Ramos (cell line): Measurements from ENCODE around the gene MRM1.

ENCODE experiments used
- in situ Hi-C: fragments of 300-500 bp; cut with MboI; formaldehyde crosslinking; loops from one replicate; pipeline ENCODE4 v1.14.3; 2022; ENCODE audit warnings: low sequenced_read_pairs; ENCODE audit not compliant: unreplicated experiment

Gene MRM1, protein sequence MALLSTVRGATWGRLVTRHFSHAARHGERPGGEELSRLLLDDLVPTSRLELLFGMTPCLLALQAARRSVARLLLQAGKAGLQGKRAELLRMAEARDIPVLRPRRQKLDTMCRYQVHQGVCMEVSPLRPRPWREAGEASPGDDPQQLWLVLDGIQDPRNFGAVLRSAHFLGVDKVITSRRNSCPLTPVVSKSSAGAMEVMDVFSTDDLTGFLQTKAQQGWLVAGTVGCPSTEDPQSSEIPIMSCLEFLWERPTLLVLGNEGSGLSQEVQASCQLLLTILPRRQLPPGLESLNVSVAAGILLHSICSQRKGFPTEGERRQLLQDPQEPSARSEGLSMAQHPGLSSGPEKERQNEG

DNA sequence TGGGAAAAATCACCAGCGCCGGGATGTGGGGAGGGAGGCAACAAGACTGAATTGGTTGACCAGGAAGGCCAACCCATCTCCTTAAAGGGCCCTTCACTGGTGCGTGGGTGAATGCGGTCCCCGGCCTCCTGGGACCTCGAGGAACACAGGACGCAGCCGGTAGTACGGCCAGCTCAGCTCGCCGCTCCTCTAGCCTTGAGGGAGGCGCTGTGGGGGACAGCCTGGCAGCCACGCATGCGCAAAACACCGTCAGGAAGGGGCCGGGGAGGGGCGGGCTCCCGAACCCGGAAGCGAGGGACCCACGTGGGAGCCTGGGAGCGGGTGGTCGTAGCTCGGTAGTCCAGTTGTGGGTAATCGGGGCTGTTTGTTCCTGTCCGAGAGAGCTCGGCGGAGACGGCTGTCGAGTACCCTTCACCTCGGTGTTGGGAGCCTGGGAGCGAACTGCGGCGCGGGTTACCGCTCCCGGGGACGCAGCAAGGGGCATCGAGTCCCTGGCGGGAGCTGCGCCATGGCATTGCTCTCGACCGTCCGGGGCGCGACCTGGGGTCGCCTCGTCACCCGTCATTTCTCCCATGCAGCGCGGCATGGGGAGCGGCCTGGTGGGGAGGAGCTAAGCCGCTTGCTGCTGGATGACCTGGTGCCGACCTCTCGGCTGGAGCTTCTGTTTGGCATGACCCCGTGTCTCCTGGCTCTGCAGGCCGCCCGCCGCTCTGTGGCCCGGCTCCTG, at the start of gene MRM1:
MRM1 (plus strand) TSS at position 281 of the 727 bp plus-strand sequence; CDS start at position 509, 228 bp downstream.
- in situ Hi-C loops = loop anchor here (25.0 kb wide), 1 partner anchor 786 kb away; the partner anchor contains the start of gene C17orf78

DNA sequence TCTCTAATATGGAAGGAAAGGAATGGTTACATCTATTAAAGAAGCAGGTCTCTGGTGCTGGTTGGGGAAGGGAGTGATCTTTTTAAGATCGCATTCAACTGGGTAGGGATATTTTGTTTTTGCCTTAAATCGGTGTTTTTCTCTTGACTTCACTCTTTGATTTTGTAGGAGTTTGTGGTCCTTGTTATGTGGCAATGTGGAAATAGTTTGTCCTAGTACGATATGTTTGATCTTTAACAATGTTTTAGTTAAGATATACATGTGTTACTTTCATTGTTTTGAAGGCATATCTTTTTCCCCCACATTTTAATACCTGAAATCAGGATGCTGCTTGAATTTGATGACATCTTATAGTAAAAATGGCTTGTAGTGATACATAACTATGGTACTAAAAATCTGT, 47.9 kb upstream of the MRM1 start:
- in situ Hi-C loops = no loop called here

DNA sequence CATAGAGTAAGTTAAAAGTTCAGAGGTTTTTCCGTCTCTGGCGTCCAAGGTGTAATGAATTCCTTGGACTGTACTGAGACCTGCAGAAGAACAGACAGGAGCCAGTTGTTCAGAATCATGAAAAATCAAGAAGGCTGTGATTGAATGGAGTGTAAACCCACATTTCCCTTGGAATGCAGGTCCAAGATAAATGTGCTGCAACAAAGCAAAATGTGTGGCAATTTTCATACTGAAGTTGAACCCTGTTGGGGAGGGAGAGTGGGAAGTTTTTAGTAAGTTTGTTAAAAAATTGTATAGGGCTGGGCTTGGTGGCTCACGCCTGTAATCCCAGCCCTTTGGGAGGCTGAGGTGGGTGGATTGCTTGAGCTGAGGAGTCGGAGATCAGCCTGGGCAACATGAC, 35.3 kb upstream of the MRM1 start:
- in situ Hi-C loops = no loop called here

DNA sequence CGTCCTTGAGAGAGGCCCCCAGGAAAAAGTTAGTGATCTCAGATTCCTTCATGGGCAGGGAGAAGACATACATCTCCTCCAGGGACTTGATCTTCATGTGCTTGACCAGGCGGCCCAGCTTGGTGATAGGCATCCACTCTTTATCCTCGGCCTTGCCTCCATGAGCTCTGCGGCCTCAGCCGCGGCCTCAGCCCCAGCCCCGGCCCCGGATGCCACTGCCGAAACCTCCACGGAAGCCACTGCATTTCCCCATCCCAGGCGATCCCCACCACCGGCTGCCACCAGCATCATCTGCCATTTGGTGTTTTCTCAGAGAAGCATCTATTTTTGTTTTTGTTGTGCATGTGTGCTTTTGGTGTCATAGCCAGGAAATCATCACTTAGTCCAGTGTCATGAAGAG, 26.4 kb upstream of the MRM1 start:
- in situ Hi-C loops = no loop called here

DNA sequence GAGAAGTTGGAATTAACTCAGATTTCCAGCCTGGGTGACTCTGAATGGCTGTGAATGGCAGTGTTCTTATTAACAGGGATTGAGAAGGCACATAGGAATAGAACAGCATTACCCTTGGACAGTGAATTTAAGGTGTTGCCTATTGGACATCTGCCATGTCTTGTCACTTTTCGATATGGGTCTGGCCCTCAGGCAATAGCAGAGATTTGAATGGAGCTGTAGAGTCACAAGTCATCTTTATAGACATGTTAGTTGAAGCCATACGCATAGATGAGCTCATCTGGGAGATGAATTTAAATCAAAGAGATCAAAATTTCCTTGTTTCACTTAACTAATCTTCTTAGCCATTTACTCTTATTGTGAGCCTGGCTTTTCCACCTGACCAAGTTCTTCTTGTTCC, 24.6 kb upstream of the MRM1 start:
- in situ Hi-C loops = no loop called here

DNA sequence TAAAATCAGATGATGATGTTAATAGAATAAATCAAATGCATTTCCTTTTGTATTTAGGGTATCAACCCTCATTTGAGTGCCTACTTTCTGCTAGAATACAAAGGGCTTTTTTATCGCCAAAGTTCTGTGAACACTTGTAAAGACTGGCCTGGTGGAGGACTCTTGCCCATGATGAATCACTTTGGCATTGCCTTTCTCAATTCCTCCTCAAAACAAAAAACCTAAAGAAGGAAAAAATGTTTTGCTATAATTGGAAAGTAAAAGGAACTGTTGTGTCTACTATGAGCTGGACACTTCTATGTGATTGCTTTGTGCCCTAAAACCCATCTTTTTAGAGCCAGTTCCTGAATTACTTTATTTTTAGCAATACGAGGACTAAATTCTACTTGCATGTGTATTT, 22.7 kb upstream of the MRM1 start:
- in situ Hi-C loops = no loop called here

DNA sequence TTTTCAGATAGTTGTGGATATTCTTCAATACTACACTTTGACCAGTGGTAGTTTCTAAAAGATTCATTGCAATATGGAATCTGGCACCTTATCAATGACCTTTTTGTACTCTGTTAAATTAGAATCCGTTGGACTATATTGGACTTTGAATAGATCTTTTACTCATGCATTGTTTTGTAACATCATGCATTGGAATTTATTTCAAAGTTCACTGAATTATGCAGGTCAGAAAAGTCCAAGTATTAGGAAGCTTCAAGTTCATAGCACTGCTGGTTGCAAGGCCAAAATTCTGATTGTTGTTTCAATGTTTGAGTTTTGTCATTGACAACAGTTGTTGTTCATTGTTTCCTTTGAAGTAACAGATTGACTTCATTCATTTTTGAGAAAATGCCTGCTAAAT, 17.6 kb upstream of the MRM1 start:
- in situ Hi-C loops = no loop called here

DNA sequence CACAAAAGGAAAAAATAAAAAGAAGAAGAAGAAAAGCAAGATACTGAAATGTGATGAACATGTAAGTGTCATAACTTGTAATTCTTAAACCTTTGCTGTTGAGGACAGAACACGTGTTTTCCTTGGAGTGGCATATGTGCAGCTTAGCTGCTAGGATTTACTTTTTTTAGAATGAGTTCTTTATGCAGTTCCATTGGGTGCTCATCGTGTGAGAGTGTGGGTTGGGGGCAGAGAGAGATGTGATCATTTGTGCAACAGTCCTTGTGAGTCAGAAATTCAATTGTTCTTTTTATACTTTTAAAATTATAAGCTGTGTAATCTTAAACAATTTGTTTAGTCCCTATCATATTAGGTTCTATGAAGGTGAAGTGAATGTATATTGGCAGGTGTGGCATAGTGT, 15.2 kb upstream of the MRM1 start:
- in situ Hi-C loops = no loop called here

DNA sequence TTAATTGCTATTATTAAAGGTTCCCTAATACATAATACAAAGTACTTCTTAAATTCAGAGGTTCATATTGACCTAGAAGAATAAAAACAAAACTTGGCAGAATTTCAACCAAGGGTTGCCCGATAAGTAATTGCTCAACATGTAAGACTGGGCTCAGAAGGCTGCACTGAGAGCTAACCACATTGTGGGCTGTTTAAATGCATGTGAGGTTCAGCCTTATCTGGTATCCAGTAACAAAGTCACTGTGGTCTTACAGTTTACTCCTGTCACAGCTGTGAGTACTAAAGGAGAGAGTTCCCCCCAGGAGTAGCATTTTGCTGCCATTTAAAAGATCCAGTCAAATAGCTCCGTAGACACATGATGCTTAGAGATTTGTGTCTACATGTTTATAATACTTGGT, 11.3 kb upstream of the MRM1 start:
- in situ Hi-C loops = no loop called here

DNA sequence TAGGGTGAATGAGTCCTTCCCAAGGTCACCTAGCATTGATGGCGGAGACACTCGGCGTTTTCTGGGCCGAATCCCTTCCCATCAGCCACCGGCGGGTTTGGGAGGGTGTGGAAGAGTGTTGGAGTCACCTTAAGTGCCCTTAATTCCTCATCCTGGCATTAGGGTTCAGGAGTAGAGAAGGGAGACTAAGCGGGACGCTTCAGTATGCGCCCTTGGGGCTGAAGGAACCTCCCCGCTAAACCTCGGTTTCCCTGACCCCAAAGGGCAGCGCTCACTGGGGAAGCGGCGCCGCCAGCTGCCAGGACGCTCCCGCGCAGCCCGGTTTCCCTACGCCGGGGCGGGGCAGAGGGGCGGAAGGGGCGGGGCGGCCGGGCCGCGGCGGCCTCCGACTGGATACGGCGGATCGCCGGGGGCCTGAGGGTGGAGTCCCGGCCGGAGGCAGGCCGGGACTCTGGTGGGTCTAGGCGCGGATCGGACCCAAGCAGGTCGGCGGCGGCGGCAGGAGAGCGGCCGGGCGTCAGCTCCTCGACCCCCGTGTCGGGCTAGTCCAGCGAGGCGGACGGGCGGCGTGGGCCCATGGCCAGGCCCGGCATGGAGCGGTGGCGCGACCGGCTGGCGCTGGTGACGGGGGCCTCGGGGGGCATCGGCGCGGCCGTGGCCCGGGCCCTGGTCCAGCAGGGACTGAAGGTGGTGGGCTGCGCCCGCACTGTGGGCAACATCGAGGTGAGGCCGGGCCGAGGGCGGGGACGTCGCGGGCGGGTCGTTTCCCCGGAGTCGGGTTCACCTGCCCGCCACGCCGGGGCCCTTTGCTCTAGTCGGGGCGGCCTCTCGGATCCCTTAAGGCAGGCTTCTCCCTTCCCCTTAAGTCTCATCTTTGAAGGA, 9.7 kb upstream of the MRM1 start, which contains the start of gene DHRS11:
DHRS11 (plus strand) TSS at position 446 of the 882 bp plus-strand sequence; CDS start at position 577, 131 bp downstream.
- in situ Hi-C loops = no loop called here

DNA sequence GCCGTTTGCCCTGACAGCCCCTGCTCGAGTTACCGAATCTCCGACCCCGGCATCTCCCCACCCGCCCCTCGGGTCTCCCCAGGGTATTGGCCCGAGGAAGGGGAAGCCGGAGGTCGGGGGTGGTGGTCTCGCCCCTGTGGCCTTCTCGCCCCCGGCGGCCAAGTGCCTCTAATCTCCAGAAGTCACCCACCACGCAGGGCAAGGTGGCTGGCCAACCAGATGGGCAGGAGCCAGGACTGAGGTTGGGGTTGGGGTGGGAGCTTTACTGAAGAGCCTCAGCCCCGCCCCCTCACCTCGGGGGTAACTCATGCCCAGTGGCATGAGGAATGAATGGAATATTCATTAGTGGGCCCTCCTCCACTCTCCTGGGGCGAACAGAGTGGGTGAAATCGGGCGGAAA, 9.1 kb upstream of the MRM1 start:
- in situ Hi-C loops = no loop called here

DNA sequence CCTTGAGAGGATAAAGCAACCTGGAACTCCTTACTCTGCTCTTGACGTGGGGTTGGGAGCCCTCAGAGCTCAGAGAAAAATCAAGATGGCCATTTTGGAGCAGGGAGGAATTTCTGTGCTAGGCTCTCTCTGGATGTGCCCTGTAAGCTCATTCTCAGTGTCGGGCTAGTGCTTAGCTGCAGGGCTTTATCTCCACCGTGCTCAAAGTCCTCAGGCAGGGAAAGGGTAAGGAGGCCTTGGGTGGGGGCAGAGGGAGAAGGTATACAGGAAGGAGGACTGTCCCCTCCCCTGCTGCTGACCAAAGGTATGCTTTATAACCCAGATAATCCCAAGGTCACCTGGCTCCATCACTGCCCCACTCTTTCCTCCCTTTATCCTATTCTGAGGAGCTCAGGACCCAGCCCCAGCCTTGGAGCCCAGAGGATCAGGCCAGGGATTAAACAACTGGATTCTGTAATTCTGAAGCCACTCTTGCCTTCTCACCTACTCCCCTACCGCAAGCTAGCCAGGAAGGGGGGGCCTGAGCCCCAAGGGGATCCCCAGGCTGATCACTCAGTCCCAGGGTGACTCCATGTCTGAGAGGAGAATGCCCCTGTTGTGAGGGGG, 8.6 kb upstream of the MRM1 start:
- in situ Hi-C loops = no loop called here

DNA sequence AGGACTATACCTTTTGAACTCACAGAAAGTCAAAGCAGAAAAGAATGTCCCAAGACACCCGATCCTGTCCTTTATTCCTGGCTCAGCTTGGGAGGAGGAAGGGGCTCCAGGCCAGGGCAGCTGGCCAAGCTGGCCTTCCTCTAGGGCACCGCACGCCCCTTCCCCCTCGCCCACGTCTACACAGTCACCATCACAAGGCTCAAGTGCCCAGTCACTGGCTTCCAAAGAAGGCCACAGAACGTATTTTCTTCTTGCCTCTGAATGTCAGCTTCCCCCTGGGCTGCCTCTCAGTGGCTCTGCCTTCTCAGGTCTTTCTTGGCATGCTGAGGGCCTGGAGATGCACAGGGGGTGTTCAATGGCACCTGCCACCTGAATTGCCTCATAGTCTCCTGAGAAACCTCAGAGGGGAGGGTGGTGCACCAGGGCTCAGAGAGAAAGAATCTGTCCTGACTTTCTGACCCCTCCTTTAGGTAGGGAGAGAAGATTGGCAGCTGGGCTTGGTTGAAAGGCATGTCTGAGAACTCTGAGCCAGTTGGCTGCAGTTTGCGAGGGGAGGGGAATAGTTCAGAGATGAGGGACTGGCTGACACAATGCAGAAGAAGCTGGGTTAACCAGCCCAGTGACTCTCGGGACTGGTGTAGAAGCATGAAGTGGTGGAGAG, 7.6 kb upstream of the MRM1 start:
- in situ Hi-C loops = no loop called here

DNA sequence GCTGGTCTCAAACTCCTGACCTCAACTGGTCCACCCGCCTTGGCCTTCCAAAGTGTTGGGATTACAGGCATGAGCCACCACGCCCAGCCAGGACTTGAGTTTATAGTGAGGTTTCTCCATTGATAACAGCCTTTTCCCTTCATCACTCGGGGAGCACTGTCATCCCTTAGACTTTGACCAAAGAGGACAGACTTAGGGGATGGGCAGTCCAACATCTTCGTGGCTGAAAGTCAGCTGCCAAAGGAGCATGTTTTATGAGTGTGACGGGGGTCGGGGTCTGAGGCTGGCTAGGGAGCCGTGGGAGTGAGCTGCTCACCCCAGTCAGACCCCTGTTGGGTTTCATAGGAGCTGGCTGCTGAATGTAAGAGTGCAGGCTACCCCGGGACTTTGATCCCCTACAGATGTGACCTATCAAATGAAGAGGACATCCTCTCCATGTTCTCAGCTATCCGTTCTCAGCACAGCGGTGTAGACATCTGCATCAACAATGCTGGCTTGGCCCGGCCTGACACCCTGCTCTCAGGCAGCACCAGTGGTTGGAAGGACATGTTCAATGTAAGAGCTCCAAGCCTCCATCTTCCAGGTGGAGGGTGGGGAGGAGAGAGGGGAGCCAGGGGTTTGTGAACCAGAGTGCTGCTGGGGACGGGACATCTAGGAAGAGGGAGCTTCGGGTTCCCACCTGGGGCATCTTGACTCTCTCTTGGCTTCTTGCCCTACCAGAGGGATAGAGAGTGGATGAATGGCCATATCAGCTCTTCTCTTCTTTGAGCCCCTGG, 6.6 kb upstream of the MRM1 start:
- in situ Hi-C loops = no loop called here

DNA sequence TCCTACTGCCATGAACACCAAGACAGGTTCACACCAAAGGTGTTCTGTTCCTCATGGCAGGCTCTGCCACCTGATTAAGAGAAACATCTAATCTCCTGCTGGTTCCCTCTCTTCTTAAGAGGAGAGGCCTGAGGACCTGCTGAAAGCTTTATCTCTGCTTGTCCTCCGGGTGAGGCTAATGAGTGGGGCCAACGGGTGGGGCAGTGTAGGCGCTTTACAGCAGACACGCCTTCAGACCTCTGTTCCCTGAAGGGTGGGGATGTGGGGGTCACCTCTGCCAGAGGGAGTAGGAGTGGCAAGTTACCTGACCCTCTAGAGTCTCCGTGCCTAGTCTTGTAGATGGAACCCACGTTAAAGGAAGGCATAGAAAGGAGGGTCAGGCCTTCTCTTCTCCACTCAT, 4.2 kb upstream of the MRM1 start:
- in situ Hi-C loops = no loop called here

DNA sequence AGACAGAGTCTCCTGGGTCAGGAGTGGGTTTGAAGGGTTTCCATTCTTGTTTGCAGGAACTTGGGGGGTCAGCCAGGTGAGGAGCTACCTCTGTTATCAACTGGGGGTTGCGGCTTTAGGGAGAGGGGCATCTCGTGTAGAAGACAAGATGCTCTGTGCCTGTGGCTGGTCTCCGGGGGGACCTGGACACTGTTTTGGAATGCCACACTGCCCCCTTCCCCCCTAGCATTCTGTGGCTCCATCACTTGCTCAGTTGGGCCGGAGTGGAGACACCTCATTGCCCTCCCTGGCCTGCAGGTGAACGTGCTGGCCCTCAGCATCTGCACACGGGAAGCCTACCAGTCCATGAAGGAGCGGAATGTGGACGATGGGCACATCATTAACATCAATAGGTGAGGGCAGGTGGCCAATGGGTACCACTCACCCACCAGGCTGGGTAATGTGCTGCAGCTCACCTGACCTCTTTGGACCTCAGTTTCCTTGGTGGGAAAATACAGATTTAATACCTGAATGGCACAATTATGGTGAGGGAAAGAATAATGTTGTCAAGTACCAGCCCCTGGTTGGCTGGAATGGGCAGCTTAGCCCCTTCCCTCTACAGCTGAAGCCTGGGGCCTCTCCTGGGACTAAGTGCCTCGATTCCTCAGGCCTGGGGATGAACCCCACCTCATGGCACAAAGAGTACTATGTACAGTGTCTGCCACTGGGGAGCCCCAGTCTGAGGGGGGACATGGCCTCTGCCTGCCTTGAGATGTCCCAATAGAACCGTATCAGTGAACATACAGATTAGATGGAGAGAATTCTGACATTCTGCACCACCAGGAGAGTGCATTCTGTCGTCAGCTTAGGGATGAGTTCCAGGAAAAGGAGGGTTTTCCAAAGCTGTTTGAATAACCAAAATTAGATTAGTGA, 3.3 kb upstream of the MRM1 start:
- in situ Hi-C loops = no loop called here

DNA sequence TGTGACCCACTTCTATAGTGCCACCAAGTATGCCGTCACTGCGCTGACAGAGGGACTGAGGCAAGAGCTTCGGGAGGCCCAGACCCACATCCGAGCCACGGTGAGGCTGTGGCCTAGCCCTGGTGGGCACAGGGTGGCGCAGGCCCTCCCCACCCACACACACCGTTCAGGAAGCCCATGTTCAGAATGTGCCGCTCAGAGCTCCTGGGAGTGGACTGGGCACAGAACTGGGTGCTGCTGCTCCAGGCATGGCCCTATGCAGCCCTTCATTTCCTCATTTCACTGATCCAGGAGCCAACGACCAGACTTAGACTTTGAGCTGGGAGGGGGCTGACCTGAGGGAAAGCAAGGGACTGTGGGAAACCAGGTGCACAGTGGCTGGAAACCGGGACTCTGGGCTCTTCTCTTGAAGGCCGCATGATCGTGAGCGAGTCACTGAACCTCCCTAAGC, 2.4 kb upstream of the MRM1 start:
- in situ Hi-C loops = no loop called here
